Activated CD8-positive, alpha-beta memory T cell treated with anti-CD3 and anti-CD28 coated beads, Interleukin-2, amount 50 U/mL, for 24 hours (primary cell): ENCODE results near the gene SEC24B.
A peak's percentile ranks its signal among the peaks of the same experiment; 100 is the strongest.

Experiments
- DNase-seq: peaks from one replicate; pipeline ENCODE4 v3.0.0-alpha.2; 2020; ENCODE audit errors: extremely low read depth

The SEC24B gene

DNA sequence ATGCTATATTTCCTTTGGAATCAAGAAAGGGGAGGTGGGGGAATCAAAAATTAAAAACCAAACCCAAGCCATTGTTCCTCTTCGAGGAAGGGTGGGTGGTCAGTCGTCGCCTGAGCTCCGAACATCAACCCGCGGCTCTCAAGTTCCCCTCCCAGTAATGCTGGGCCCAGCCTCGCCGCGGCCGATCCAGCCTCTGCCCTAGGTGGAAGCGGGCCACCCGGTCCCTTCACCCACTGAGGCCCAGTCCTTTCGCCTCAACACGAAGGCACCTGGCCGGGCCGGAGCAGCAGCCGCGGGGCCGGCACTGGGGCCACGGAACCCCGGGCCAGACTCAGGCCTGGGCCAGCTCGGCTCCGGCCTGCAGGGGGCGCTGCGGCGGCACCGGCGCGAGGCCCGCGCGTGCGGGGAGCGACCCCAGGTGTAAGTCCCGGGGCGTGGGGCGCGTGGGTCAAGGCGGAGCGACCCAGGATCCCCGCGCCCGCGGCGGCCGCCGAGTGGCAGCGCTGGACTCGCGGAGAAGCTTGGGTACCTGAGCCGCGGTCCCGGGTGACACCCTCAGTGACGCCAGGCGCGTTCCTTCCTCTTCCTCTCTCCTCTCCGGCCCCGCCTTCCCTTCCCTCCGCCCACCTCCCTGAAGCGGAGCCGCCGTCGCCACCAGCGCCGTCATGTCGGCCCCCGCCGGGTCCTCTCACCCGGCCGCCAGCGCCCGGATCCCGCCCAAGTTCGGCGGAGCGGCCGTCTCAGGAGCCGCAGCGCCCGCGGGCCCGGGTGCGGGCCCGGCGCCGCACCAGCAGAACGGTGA, at the start of gene SEC24B:
SEC24B (plus strand) TSS at position 611 of the 802 bp plus-strand sequence; CDS start at position 666, 55 bp downstream.
- peak; percentile 69 for DNase-seq

DNA sequence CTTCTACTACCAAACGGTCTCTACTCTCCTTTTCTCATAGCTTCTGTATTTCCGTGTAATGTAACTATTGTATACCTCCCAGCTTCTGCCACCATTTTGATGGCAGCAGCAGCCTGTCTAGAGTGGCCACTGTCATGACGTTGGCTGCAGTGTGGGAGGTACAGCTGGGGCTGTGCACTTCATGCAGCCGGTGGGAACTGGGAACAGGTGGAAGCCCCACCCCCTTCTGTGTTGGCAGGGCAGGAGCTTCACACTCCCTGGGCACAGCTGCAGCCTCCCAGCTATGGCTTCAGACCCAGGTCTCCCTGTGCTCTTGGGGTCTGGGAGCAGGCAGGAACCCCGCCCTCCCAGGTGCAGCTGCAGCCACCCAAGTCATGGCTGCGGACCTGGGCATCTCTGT, 49.8 kb upstream of the SEC24B start:
- DNase-seq = no peak

DNA sequence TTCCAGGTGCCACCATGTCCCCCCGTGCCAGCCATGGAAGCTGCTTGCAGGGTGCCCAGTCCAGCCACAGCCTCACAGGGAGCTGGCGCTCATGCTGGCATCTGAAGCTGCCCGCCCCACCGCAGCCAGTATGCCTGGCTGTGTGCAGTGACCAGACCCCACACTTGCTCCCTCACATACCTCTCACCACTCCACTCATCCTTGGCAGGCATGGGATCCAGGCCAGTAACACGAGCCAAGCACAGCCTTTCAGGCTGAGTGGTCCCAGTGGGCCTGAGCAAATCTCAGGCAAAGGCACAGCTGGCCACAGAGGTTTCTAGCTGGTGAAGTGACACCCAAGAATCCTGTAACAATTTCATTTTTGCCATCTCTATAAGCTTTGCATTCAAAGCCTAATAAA, 48.4 kb upstream of the SEC24B start:
- DNase-seq = no peak

DNA sequence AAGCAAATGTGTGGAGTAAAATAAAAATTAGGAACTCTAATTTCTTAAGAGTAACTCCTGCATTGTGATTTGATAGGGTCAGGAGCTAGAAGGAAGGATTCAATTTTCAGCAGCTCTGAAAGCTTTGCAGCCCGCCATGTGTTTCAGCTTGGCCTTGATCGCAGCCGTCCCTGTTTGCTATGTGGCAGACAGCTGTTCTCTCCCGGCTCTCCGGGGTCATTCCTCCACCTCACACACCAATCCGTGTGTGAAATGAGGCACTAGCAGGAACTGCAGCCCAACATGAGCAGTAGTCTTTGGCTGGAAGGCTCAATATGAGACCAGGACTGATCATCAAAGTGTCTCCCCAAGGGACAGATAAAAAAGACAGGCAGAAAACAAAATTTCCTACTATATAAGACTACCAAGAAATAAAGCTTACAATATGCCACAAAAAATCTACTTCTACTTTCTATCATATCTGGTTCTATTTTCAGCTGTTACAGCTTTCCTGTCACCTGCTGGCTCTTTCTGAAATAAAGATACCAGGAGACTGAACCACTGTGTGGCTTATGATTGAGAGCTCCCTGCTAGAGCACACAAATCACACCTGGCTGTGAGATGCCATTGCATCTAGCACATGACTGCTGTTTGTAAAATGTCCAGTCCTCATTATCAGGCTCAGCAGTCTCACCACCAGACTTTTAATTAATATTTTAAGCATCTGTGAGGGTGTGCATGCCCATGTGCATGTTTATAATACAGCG, 44.1 kb upstream of the SEC24B start:
- no peak for DNase-seq

DNA sequence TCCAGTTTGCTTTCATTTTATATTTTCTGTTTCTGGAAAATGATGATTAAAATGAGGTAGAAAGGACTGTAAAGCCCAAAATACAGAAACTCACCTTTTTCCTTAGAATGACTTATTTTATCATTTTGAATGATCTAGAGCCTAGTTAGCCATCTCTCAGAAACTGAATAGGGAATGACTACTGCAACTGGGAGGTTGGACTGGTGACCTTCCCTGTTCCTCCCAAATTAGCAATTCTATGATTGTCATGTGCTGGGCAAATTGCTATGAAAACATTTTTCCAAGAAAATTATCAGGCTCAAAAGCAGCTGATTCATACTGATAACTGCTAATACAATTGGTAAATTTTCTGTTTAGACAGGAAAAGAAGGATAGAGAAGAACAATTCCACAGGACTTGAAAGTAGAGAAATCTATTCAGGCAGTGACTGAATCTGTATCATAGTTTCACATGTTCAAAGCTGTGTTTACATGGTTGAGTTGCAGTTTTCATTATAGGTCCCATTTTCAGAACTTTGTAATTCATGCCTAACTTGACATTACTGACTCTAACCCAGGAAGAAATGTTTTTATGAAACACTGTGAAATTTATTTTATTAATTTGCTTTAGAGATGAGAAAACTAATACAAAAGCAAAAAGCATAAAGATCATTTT, 43.4 kb upstream of the SEC24B start:
- no peak for DNase-seq

DNA sequence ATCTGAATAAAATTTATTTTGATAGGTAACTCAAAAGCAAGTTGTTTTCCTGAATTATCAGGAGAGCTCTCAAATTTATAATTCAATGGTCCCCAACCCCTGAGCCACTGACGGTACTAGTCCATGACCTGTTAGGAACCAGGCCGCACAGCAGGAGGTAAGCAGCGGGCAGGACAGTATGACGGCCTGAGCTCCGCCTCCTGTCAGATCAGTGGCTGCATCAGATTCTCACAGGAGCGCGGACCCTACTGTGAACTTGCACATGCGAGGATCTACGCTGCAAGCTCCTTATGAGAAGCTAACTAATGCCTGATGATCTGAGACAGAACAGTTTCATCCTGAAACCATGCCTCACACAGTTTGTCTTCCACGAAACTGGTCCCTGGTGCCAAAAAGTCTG, 37.9 kb upstream of the SEC24B start:
- DNase-seq = no peak

DNA sequence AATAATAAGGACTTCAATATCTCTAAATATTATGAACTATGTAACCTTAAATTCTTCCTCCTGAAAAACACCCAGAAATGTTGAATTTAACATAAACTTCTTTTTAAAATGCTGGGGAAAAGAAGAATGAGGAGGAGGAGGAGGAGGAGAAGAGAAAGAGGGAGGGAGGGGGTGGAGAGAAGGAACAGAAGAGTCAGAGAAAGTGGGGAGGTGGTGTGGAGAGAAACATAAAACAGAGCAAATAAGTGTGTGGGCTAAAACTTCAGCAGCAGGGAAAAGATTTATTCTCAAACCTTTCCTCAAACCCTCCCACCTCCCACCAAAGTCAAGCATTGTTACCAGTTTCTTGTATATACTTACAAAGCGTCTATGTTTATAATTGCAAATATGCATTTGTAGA, 34.7 kb upstream of the SEC24B start:
- no peak for DNase-seq

DNA sequence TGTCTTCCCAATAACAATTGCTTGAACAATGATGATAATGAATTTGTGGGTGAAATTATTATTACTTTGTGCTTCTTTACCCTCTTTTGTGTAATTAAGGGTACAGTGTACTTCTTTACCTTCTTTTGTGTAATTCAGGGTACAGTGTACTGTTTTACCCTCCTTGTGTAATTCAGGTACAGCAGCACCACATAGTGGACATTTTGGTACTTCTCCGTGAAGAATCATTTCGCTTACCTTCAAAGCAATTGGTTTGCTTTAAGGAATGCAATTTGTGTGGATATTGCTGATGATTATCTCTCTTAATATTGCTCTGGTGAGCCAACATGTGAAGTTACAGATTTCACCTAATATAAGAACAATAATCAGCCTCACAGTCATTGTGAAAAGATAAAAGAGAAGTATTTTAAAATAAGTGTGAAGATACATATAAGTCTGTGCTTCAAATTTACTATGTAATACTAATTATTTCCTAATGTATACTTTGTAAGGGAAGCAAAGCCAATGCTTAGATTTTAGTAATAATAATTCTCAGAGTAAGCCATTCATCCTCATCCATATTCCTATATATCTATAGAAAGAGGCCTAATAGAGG, 27.2 kb upstream of the SEC24B start:
- DNase-seq = no peak

DNA sequence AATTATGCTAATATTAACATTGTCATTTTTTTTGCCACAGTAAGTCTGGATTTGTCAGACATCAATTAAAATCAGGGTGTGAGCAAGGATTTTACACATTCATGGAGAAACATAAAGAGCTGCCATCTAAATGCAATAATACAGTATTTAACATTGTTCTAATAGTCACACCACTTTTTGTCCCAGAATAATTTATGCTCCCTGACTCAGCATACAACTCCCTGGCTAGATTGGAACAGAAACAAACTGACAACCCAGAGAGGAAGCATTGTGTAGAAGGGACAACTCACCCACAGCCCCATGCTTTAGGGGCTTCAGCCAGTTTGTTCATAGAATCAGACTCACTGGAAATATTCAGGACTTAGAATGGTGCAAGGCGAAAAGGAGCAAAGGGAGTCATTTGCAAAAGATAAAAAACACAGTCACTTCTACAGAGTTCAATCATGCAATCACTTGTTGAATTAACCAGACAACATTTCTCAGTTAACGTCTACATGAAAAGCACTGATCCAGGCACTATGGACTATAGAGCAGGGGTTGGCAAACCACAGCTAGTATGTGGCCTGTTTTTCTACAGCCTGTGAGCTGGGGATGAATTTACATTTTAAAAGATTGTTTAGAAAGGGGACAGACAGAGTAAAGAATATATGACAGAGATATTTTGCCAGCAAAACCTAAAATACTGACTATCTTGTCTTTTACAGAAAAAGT, 26.4 kb upstream of the SEC24B start:
- DNase-seq = no peak

DNA sequence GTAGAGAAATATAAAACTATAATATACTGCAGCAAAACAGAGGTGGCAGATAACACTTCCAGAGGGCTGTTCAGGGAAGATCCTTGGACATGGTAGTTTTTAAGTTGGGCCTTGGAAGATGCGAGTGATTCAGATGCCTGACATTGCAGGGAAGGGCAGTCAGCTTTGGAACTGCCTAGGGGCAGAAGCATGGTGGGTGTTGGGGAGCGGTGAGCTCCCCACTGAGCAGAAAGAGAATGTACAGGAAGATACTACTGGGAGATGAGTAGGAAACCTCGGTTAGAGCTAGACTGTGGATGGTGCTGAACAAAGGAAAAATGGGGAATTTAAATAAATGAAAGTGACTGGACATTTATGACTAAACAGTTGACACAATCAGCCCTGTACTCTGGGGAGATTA, 24.9 kb upstream of the SEC24B start:
- no peak for DNase-seq

DNA sequence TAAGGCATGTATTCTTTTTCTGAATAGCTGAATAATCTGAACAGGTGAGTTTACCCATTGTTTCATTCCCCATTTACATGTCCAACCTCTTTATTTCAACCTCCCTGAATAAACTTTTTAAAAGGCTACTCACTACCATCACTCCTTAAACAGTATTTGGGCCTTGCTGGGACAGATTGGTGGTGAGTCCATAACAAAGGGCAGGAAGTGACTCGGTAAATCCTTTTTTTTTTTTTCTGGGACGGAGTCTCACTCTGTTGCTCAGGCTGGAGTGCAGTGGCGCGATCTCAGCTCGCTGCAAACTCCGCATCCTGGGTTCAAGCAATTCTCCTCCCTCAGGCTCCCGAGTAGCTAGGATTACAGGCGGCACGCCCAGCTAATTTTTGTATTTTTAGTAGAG, 23.4 kb upstream of the SEC24B start:
- DNase-seq = no peak

DNA sequence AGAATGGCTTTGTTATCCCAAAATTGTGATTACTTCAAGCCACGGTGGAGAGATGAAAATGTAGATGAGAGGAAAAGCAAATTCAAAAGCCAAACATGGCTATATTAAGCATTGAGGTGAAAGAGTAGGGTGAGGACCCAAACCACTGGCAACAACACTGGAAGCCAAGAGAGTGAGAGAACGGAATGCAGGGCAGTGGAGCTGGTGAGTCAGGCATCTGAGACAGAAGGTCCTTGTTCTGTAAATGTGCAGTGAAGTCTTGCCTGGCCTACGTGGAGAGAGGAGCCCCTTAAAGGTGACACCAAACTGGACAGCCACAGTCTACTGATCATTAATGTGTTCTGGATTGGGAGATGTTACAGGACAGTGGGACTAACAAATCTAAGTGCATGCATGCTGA, 22.8 kb upstream of the SEC24B start:
- DNase-seq = no peak

DNA sequence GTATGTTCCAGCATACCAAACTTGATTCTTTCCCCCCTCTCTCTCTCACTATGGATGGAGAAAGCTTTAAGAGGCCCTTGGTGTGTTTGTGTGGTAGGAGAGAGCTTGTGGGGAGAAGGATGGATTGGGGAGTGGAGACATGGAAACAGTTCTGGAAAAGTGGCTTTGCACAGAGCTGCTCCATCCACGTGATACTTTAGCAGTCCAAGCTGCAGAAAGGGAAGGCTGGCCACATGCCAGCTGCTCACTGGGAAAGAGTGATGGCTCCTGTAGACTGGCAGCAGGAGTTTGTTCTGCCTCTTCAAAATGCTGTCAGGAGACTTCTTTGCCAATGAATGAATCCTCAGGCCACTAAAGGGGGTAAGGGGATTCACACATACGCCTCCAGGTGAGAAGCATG, 21.7 kb upstream of the SEC24B start:
- DNase-seq = no peak

DNA sequence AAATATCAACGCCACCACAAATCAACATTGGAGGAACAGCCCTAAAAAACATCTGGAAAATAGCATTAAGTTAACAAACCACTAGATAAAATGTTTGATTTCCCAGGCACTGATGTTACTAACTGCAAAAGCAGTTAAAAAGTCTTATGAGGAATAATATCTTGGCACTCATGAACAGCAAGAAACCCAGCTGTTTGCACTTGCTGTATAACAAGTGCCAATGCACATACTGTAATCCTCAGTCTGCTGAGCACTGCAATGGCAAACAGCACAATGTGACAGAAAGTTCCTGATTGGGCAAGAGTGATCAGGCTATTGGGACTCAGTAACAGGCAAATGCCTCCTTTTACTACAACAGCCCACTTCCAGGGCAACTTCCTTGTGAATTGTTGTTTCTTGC, 20.8 kb upstream of the SEC24B start:
- DNase-seq = no peak

DNA sequence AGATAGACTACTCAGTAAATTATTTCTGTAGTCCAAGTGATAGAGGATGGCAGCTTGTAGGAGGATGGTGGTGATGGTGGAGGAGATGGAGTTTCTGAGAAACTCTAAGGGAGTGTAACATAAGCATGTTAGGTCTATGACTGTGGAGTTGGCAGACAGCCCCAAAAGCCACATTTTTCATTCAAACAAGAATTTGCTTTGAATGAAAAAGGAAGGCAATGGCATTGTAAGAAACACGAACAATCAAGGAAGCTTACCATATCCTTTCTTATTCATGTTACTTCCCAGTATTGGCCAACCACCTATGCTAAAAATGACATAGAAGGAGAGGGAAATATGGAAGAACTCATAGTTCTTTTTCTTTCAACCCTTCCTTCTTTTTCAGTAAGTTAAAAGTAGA, 18.7 kb upstream of the SEC24B start:
- DNase-seq = no peak

DNA sequence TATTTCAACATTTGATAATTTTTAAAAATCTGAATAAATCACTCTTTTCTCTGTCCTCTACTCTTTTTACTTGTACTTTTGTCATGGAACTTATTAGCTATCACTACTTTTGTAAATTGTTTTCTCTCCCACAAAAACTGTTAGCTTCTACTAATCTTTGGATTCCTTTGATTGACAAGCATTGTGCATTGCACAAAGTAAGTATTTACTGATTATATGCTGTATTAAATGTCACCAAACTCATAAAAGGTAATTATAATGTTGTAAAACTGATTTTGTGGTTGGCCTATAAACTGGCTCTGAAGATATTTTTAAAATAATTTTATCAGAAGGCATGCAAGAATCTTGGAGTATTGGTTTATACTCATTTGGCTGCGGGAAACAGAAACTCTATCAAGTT, 15.0 kb upstream of the SEC24B start:
- DNase-seq = no peak

DNA sequence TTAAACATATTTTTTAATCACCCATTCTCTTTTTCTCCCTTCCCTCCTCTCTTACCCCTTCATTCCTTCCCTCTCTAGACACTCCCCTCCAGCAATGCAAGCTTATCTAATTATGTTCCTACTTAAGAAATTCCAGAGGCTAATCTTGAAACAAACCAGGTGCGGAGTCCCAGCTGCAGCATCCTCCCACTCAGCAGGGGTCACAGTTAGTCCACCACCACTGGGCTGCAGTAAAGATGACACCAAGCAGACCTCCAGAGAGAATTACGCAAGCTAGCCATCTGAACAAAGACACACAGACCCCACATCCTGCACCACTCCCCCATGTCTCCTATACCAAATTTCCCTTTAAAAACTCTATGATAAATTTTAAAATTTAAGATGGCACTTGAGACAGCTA, 13.9 kb upstream of the SEC24B start:
- DNase-seq = no peak

DNA sequence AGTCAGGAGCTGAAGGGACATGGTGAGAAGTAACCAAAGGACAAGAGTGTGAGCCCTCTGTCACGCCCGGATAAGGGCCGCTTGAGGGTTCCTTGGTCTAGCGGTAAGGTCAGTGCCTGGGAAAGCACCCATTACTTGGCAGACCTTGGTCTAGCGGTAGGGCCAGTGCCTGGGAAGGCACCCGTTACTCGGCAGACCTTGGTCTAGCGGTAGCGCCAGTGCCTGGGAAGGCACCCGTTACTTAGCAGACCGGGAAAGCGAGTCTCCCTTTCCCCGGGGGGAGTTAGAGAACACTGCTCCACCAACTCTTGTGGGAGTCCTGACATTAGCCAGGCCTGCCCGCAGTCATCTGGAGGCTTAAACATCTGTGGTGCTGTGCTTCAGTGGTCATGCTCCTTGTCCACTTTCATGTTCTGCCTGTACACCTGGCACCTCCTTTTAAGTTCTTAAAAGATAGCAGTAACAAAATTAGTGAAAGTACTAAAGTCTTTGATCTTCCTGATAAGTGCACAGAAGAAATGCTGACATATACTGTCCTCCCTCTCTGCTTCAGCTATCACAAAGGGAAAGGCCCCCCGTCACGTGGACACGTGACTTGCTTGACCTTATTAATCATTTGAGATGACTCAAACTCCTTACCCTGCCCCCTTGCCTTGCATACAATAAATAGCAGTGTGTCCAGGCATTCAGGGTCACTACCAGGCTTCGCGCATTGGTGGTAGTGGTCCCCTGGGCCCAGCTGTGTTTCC, 9.3 kb upstream of the SEC24B start:
- no peak for DNase-seq

DNA sequence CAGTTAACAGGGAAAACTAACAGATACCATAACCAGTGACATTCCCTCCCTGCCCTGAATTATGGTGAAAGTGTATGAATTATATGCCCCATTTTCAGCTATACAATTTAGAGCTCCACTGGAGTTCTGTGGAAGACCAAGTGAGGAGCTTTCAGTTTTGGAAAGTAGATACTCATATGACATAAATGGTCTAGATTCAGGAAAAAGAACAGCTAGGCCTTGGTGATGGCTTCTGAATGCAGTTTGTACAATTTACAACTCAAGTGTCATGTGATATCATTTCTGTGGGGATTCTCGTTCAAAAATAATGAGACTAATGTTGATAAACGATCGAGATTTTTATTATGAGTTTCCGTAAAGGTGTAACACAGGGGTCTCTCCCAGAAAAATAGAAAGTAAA, 8.2 kb upstream of the SEC24B start:
- no peak for DNase-seq

DNA sequence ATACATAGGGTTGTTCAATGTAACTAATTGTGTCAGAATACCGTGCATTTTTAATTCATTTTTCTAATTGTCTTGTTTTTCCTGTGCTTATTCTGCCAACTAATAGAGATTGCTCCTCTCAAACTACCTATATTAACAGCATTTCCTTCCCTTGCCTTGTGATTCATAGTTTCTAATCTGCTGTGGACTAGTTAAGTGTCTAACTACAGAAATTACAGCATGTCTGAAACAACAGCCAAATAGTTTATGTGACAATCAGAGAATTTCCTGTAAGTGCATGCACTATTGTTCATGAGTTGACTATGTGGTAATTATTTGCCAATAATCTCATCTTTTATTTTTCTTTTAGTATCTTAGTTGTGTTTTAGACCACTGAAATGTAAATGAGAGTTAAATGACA, 4.1 kb upstream of the SEC24B start:
- no peak for DNase-seq

DNA sequence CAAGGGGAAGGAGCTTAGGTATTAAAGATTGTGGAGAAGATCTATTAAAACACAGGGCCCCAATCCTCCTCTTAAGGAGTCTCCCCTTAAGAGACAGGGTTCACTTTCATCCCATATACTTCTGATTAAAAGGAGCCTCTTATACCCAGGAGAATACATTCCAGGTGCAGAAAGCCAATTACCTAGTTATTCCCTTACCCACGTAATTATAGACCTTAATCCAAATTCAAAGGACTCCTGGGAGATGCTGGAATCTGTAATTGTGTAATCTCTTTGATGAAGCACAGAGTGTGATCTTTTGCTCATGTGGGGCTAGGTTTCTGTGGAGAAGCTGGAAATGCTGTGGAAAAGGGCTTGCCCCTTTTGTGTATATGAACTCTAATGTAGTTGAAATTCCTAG, 1.4 kb upstream of the SEC24B start:
- no peak for DNase-seq
